Stomach (tissue), 9 donors: Measurements from ENCODE around the gene RPTOR. TPM values are rescaled to one million over a fixed set of nuclear protein-coding genes. Genes with fewer than 3 reads are reported as not detected.

Experiments
- DNase-seq, 2 donors: peaks; one replicate each; pipeline versions ENCODE4 v3.0.0 to v3.0.0-alpha.2; 2013 to 2019
- H3K27ac ChIP-seq, 5 donors: fragments of 200-600 bp in 4 of 5; sonication (generic) in 4 of 5; one replicate each; pipeline ENCODE4 v1.5.1; 2013 to 2019; ENCODE audit warnings: mild to moderate bottlenecking in 1 of 5, moderate library complexity in 1 of 5
- H3K27me3 ChIP-seq, 3 donors: fragments of 200-600 bp; sonication (generic); one replicate each; pipeline ENCODE4 v1.5.1; 2017 to 2019; ENCODE audit warnings: mixed run types in 1 of 3
- H3K36me3 ChIP-seq, 4 donors: fragments of 200-600 bp; sonication (generic); 1 replicate in 3 of 4; 2 replicates in 1 of 4; pipeline ENCODE4 v1.5.1; 2016 to 2019
- H3K4me1 ChIP-seq, 4 donors: fragments of 200-600 bp; sonication (generic); one replicate each; pipeline ENCODE4 v1.5.1; 2016 to 2019
- H3K4me3 ChIP-seq, 4 donors: fragments of 200-600 bp; sonication (generic) in 3 of 4; one replicate each; pipeline ENCODE4 v1.5.1; 2016 to 2019; ENCODE audit warnings: mild to moderate bottlenecking in 1 of 4
- H3K9me3 ChIP-seq, 4 donors: fragments of 200-600 bp; sonication (generic); one replicate each; pipeline ENCODE4 v1.5.1; 2016 to 2019
- EP300 ChIP-seq: sonication (generic); formaldehyde crosslinking; IDR thresholded peaks from one replicate; pipeline ENCODE4 v1.6.1; 2017; ENCODE audit warnings: antibody characterized with exemption
- POLR2A ChIP-seq, 4 donors: fragments of 450-650 bp; IDR thresholded peaks; one replicate each; pipeline ENCODE4 v1.6.1; 2016; ENCODE audit warnings: antibody characterized with exemption in 4 of 4, control low read depth in 2 of 4, mild to moderate bottlenecking in 1 of 4, moderate library complexity in 1 of 4
- POLR2AphosphoS5 ChIP-seq, 3 donors: sonication (generic); formaldehyde crosslinking; IDR thresholded peaks; one replicate each; pipeline ENCODE4 v1.6.1; 2016; ENCODE audit warnings: antibody characterized with exemption in 3 of 3
- WGBS, 5 donors: extraction: QIAGEN DNeasy Blood & Tissue Kit in 3 of 5; methylation state at CpG; one replicate each; pipeline versions ENCODE4 v1.1.5 to v1.1.7; 2013 to 2018; 5-methylcytosine and 5-hydroxymethylcytosine counted together
- intact Hi-C: fragments of 100-400 bp; cut with DNase I; formaldehyde crosslinking; loops from one replicate; pipeline ENCODE4 v1.15.1; 2023; ENCODE audit warnings: low total_unique reads
- polyA plus RNA-seq, 3 donors: library from polyadenylated mRNA; stranded (reverse); fragments of 200-250 nt; gene quantifications; one replicate each; pipeline ENCODE4 v1.2.3, GENCODE V29; 2013
- total RNA-seq, 5 donors: library from RNA; depleted of rRNA; stranded (reverse); fragments of >200 nt; gene quantifications; one replicate each; pipeline versions ENCODE4 v1.1.0 to v1.2.3, GENCODE V29; 2014 to 2016
- TF ChIP-seq, protein P1 (sequence below), 7 experiments: fragments of 450-650 bp in 4 of 7; fragments of 200-600 bp in 3 of 7; sonication (generic) in 3 of 7; IDR thresholded peaks; one replicate each; pipeline ENCODE4 v1.5.1; 2016 to 2019; ENCODE audit warnings: antibody characterized with exemption in 7 of 7, control low read depth in 2 of 7, mild to moderate bottlenecking in 1 of 7
- donor health status: healthy with polysubstance abuse.
- donor health status: Bipolar disorder and iron deficiency.
- donor health status: healthy.

Gene RPTOR
- total and polyA plus RNA-seq, 8 donors, result 3.8 to 103 (median 19.3) TPM

DNA sequence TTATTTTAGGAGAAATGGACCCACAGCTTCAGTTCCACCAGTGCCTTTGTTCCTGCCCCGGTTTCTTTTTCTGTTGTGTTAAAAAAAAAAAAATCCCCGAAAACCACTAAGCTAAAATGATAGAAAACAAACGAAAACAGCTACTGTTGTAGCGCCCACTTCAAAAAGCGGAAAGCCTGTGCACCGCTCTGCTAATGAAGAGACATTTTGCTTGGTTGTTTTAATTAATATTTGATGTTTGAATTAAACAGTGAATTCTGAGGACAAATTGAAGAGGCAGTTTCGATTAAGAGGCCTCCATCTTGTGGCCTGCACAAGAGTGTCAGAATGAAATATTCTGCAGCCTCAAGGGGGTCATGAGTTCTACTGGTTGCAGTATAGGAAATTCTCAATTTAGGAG, 186.7 kb downstream of the RPTOR start:
- Histone ChIP-seq H3K27ac (no peak overlapping the region), H3K27me3 (no peaks in the 10 kb centered on the region), H3K4me3 (no peak overlapping the region), H3K9me3 (no peaks in the 10 kb centered on the region), H3K4me1 (no peaks in the 10 kb centered on the region), H3K36me3 (peaks cover 0 to 26% (median 19%) of the 10 kb centered on the region in 4 donors)
- 76 to 89% (median 83%) methylated on average over 7 of the region's 7 CpGs for WGBS, 5 donors
- no peak for DNase-seq
- TF ChIP-seq EP300 (no peak), POLR2A (IDR thresholded peaks at IDR 0.05) (no peak), POLR2AphosphoS5 (IDR thresholded peaks at IDR 0.05) (no peak)
- TF ChIP-seq, protein P1, sequence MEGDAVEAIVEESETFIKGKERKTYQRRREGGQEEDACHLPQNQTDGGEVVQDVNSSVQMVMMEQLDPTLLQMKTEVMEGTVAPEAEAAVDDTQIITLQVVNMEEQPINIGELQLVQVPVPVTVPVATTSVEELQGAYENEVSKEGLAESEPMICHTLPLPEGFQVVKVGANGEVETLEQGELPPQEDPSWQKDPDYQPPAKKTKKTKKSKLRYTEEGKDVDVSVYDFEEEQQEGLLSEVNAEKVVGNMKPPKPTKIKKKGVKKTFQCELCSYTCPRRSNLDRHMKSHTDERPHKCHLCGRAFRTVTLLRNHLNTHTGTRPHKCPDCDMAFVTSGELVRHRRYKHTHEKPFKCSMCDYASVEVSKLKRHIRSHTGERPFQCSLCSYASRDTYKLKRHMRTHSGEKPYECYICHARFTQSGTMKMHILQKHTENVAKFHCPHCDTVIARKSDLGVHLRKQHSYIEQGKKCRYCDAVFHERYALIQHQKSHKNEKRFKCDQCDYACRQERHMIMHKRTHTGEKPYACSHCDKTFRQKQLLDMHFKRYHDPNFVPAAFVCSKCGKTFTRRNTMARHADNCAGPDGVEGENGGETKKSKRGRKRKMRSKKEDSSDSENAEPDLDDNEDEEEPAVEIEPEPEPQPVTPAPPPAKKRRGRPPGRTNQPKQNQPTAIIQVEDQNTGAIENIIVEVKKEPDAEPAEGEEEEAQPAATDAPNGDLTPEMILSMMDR (IDR thresholded peaks at IDR 0.05), result no peak
- intact Hi-C loops, result no loop called here

DNA sequence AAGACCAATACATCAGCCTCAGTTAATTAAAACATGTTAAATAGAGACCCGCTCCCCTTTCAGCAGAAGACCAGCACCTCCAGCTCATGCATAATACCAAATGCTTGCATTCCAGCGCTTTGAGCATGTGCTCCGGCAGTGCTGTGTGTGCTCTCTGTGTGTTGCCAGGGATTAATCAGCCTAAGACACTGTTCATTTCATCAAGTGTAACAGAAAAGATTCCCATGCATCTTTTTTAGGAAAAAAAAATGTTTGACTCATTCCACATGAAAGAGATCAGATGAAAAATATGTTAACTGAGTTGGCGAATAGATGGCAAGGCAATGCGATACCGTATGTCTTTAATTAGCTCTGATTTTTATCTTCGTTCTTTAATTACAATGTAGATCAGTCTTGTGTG, 187.6 kb downstream of the RPTOR start:
- intact Hi-C loops, result no loop called here
- Histone ChIP-seq H3K4me3 (no peak overlapping the region), H3K9me3 (no peaks in the 10 kb centered on the region), H3K36me3 (peaks cover 0 to 26% (median 17%) of the 10 kb centered on the region in 4 donors), H3K27ac (no peak overlapping the region), H3K27me3 (no peaks in the 10 kb centered on the region), H3K4me1 (peaks cover 0 to 2% (median 0%) of the 10 kb centered on the region in 4 donors)
- TF ChIP-seq POLR2A (IDR thresholded peaks at IDR 0.05) (no peak), POLR2AphosphoS5 (IDR thresholded peaks at IDR 0.05) (no peak), EP300 (no peak)
- TF ChIP-seq, protein P1 (IDR thresholded peaks at IDR 0.05), result no peak
- 90 to 92% (median 90%) methylated on average over 7 of the region's 7 CpGs for WGBS, 5 donors
- DNase-seq, result no peak

DNA sequence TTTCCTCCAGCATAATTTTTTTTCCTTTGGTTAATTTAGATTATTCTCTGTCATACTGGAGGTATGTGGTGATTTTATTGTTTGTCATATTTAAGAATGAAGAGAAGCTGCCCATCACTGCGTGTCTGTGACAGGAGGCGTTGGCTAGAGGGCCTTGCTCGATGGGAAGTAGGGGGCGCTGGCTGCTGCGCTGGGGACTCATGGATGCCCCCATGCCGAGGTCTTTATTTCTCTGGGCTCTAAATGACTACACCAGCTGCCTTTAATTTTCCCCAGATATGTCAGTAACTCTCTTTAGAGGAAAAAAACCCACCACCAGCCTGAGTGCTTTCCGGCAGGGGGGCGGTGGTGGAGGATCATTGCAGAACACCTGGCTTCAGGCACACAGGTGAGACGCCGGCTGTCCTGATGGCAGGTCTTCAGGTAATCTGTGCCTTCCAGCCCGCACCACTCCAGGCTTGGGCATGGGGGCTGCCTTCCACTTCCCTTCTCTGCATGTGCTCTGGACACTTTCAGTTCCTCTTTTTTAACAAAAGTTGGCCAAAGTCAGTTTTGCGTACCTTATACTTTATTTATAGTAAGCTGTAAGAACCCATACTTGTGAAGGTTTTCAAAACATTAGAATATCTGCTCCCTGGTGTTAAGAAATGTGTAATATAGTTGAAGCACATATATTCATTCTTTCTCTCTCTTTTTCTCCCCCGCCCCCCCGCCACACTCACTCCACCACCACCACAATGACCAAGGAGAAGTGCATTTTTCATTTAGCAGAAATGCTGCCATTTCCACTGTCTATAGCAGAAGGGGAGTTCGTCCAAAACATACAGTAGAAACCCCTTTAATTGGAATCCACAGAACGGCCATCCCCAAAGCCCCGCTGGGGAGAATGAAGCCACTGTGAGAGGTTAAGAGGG, 192.7 kb downstream of the RPTOR start:
- Histone ChIP-seq H3K27me3 (no peaks in the 10 kb centered on the region), H3K9me3 (no peaks in the 10 kb centered on the region), H3K4me3 (no peak overlapping the region), H3K27ac (peak overlapping the region in 2 of 5 donors; percentile 33 to 57), H3K4me1 (peaks cover 0 to 11% (median 0%) of the 10 kb centered on the region in 4 donors), H3K36me3 (peaks cover 0 to 18% (median 15%) of the 10 kb centered on the region in 4 donors)
- TF ChIP-seq, protein P1 (IDR thresholded peaks at IDR 0.05), result no peak
- TF ChIP-seq EP300 (no peak), POLR2AphosphoS5 (IDR thresholded peaks at IDR 0.05) (no peak), POLR2A (IDR thresholded peaks at IDR 0.05) (no peak)
- WGBS, 5 donors, result 83 to 92% (median 88%) methylated on average over 17 of the region's 17 CpGs
- intact Hi-C loops, result no loop called here
- DNase-seq, result no peak

DNA sequence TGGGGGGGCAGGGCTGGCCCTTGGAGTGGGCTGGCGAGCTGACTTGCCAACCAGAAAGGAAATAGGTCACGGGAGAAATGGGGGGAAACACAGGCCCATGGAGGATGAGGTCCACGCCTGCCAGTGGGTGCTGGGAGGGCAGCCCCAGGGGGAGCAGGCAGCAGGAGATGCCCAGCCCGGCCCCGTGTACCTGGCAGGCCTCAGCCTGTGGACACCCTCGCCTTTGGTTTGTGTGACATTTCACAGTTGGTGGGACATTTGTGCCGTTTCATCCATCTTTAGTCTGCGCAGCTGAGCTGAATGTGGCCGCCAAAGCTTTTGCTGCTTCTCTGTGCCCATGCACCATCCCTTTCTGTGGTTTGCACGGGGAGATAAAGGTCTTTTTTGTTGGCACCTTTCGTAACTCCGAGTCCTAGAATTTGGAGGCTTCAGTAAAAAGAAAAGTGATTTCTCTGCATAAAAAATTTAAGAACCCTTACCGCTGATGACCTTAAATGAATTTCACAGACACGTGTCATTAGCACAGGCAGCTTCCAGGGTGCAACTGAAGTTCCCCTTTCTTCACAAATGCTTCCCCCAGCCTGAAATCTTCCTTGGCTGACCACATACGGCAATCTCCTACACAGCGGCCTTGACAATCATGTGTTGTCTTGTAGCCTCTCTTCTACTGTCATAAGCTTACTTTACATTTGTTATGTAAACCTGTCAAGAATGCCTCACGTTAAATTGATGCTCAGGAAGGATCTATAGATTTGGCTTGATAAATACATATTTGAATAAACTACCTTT, 193.6 kb downstream of the RPTOR start:
- H3K36me3 ChIP-seq, result peaks cover 0 to 24% (median 15%) of the 10 kb centered on the region in 4 donors
- peak overlapping the region in 2 of 5 donors; percentile 33 to 57 for H3K27ac ChIP-seq
- no peak for DNase-seq
- TF ChIP-seq POLR2AphosphoS5 (IDR thresholded peaks at IDR 0.05) (no peak), EP300 (no peak), POLR2A (IDR thresholded peaks at IDR 0.05) (no peak)
- TF ChIP-seq, protein P1 (IDR thresholded peaks at IDR 0.05), result no peak
- WGBS, 5 donors, result 75 to 87% (median 85%) methylated on average over 17 of the region's 17 CpGs
- intact Hi-C loops, result no loop called here
- no peaks in the 10 kb centered on the region for H3K9me3 ChIP-seq
- H3K4me1 ChIP-seq, result peaks cover 0 to 11% (median 2%) of the 10 kb centered on the region in 4 donors
- H3K27me3 ChIP-seq, result no peaks in the 10 kb centered on the region
- H3K4me3 ChIP-seq, result no peak overlapping the region
